MM.1S (cell line): ENCODE measurements around the gene GORASP1.

Experiments used
- DNase-seq: peaks from one replicate; pipeline ENCODE4 v3.0.0-alpha.2; 2015
- H2AFZ ChIP-seq: fragments of 300-600 bp; sonication (generic); 2 replicates; pipeline ENCODE4 v1.6.0; 2016; ENCODE audit warnings: antibody characterized with exemption, low read length
- H3F3A ChIP-seq: fragments of 300-600 bp; sonication (generic); 2 replicates; pipeline ENCODE4 v1.6.1; 2016; ENCODE audit warnings: mild to moderate bottlenecking, antibody characterized with exemption, low read length, moderate library complexity, mixed read lengths; ENCODE audit not compliant: insufficient read depth
- H3K27ac ChIP-seq: fragments of 300-600 bp; sonication (generic); 2 replicates; pipeline ENCODE4 v1.5.1; 2016; ENCODE audit warnings: mild to moderate bottlenecking, low read length
- H3K27me3 ChIP-seq: fragments of 300-600 bp; sonication (generic); replicated peaks from 2 replicates; pipeline ENCODE4 v1.6.0; 2016; ENCODE audit warnings: low read length; ENCODE audit not compliant: insufficient read depth
- H3K36me3 ChIP-seq: fragments of 300-600 bp; sonication (generic); replicated peaks from 2 replicates; pipeline ENCODE4 v1.6.1; 2016; ENCODE audit warnings: mild to moderate bottlenecking, low read length, mixed read lengths; ENCODE audit not compliant: insufficient read depth
- H3K4me1 ChIP-seq: fragments of 300-600 bp; sonication (generic); 2 replicates; pipeline ENCODE4 v1.6.1; 2016; ENCODE audit warnings: low read length, mixed read lengths
- H3K4me2 ChIP-seq: fragments of 300-600 bp; sonication (generic); 2 replicates; pipeline ENCODE4 v1.6.0; 2016; ENCODE audit warnings: low read depth, low read length
- H3K4me3 ChIP-seq: fragments of 300-600 bp; sonication (generic); 2 replicates; pipeline ENCODE4 v1.5.1; 2016; ENCODE audit warnings: low read length, mixed read lengths
- H3K79me2 ChIP-seq: fragments of 300-600 bp; sonication (generic); 2 replicates; pipeline ENCODE4 v1.6.1; 2016; ENCODE audit warnings: mixed run types, low read length, mixed read lengths
- H3K9ac ChIP-seq: fragments of 300-600 bp; sonication (generic); 2 replicates; pipeline ENCODE4 v1.6.1; 2016; ENCODE audit warnings: low read length, mixed read lengths
- H3K9me2 ChIP-seq: fragments of 300-600 bp; sonication (generic); replicated peaks from 2 replicates; pipeline ENCODE4 v1.6.1; 2016; ENCODE audit warnings: mild to moderate bottlenecking, low read length, mixed read lengths; ENCODE audit not compliant: insufficient read depth
- H3K9me3 ChIP-seq: fragments of 300-600 bp; sonication (generic); replicated peaks from 2 replicates; pipeline ENCODE4 v1.6.1; 2016; ENCODE audit warnings: mild to moderate bottlenecking, low read length, mixed read lengths; ENCODE audit not compliant: insufficient read depth
- H4K20me1 ChIP-seq: fragments of 300-600 bp; sonication (generic); 2 replicates; pipeline ENCODE4 v1.6.1; 2016; ENCODE audit warnings: mild to moderate bottlenecking, low read length, moderate library complexity, mixed read lengths; ENCODE audit not compliant: insufficient read depth
- EZH2 ChIP-seq: fragments of 300-600 bp; sonication (generic); optimal IDR thresholded peaks from 2 replicates; pipeline ENCODE3; 2017; ENCODE audit warnings: low read depth, mild to moderate bottlenecking, antibody characterized with exemption, low read length, mixed read lengths
- EZH2phosphoT487 ChIP-seq: fragments of 300-600 bp; sonication (generic); IDR thresholded peaks from 2 replicates; pipeline ENCODE4 v1.6.1; 2018; ENCODE audit warnings: antibody characterized with exemption, low read length
- TF ChIP-seq, protein P1 (sequence below): fragments of 300-600 bp; sonication (generic); IDR thresholded peaks from 2 replicates; pipeline ENCODE4 v1.5.1; 2016; ENCODE audit warnings: antibody characterized with exemption, low read length, mixed read lengths

Gene GORASP1

GRCh38 chr3:39139442-39139841 is 32.0 kb upstream of the GORASP1 start:
- no peaks in the 10 kb centered on the region for H3F3A ChIP-seq
- H3K4me3 ChIP-seq, result no peak overlapping the region
- H3K36me3 ChIP-seq, result 0 out of 2 replicates have a peak, but pooled peaks cover 2% of the 10 kb centered on the region
- no peak overlapping the region for H3K27ac ChIP-seq
- H4K20me1 ChIP-seq, result no peaks in the 10 kb centered on the region
- H2AFZ ChIP-seq, result no peak overlapping the region
- H3K4me2 ChIP-seq, result no peak overlapping the region
- TF ChIP-seq EZH2 (no peak), EZH2phosphoT487 (no peak)
- TF ChIP-seq, protein P1, sequence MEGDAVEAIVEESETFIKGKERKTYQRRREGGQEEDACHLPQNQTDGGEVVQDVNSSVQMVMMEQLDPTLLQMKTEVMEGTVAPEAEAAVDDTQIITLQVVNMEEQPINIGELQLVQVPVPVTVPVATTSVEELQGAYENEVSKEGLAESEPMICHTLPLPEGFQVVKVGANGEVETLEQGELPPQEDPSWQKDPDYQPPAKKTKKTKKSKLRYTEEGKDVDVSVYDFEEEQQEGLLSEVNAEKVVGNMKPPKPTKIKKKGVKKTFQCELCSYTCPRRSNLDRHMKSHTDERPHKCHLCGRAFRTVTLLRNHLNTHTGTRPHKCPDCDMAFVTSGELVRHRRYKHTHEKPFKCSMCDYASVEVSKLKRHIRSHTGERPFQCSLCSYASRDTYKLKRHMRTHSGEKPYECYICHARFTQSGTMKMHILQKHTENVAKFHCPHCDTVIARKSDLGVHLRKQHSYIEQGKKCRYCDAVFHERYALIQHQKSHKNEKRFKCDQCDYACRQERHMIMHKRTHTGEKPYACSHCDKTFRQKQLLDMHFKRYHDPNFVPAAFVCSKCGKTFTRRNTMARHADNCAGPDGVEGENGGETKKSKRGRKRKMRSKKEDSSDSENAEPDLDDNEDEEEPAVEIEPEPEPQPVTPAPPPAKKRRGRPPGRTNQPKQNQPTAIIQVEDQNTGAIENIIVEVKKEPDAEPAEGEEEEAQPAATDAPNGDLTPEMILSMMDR, result no peak
- no peaks in the 10 kb centered on the region for H3K9me2 ChIP-seq
- H3K9me3 ChIP-seq, result no peaks in the 10 kb centered on the region
- no peak for DNase-seq
- H3K9ac ChIP-seq, result no peak overlapping the region
- no peaks in the 10 kb centered on the region for H3K27me3 ChIP-seq
- H3K4me1 ChIP-seq, result no peaks in the 10 kb centered on the region
- H3K79me2 ChIP-seq, result no peaks in the 10 kb centered on the region

GRCh38 chr3:39138804-39139415 is 31.5 kb upstream of the GORASP1 start:
- H3K9ac ChIP-seq, result no peak overlapping the region
- no peak overlapping the region for H2AFZ ChIP-seq
- H3K9me3 ChIP-seq, result no peaks in the 10 kb centered on the region
- H3F3A ChIP-seq, result no peaks in the 10 kb centered on the region
- no peak overlapping the region for H3K27ac ChIP-seq
- TF ChIP-seq EZH2, result no peak
- no peak for TF ChIP-seq EZH2phosphoT487
- TF ChIP-seq, protein P1, result no peak
- no peak overlapping the region for H3K4me2 ChIP-seq
- no peaks in the 10 kb centered on the region for H3K9me2 ChIP-seq
- H4K20me1 ChIP-seq, result no peaks in the 10 kb centered on the region
- H3K79me2 ChIP-seq, result no peaks in the 10 kb centered on the region
- H3K4me1 ChIP-seq, result no peaks in the 10 kb centered on the region
- H3K4me3 ChIP-seq, result no peak overlapping the region
- DNase-seq, result no peak
- H3K27me3 ChIP-seq, result no peaks in the 10 kb centered on the region
- 0 out of 2 replicates have a peak, but pooled peaks cover 2% of the 10 kb centered on the region for H3K36me3 ChIP-seq

GRCh38 chr3:39137991-39138803 is 30.8 kb upstream of the GORASP1 start:
- Histone ChIP-seq H3K4me1 (no peaks in the 10 kb centered on the region), H3K4me2 (no peak overlapping the region), H3K36me3 (0 out of 2 replicates have a peak, but pooled peaks cover 2% of the 10 kb centered on the region), H3K9me2 (no peaks in the 10 kb centered on the region), H3K4me3 (no peak overlapping the region), H3F3A (no peaks in the 10 kb centered on the region), H2AFZ (no peak overlapping the region), H3K79me2 (no peaks in the 10 kb centered on the region), H4K20me1 (no peaks in the 10 kb centered on the region), H3K27ac (no peak overlapping the region), H3K9ac (no peak overlapping the region), H3K27me3 (no peaks in the 10 kb centered on the region), H3K9me3 (no peaks in the 10 kb centered on the region)
- TF ChIP-seq, protein P1, result no peak
- no peak for DNase-seq
